Hair follicle dermal papilla cell (primary cell): ENCODE results near the gene SEC14L3. TPM values are rescaled to one million over a fixed set of nuclear protein-coding genes. Genes with fewer than 3 reads are reported as not detected.

Experiments used
- small RNA-seq: library from RNA; depleted of rRNA; stranded (forward); fragments of <200 nt; gene quantifications from one replicate; pipeline ENCODE3, GENCODE V24; 2012
- total RNA-seq: library from RNA; depleted of rRNA; stranded (reverse); fragments of >200 nt; gene quantifications from 2 replicates; pipeline ENCODE4 v1.2.3, GENCODE V29; 2012

SEC14L3 gene
- not detected in 2 replicates for total RNA-seq

DNA sequence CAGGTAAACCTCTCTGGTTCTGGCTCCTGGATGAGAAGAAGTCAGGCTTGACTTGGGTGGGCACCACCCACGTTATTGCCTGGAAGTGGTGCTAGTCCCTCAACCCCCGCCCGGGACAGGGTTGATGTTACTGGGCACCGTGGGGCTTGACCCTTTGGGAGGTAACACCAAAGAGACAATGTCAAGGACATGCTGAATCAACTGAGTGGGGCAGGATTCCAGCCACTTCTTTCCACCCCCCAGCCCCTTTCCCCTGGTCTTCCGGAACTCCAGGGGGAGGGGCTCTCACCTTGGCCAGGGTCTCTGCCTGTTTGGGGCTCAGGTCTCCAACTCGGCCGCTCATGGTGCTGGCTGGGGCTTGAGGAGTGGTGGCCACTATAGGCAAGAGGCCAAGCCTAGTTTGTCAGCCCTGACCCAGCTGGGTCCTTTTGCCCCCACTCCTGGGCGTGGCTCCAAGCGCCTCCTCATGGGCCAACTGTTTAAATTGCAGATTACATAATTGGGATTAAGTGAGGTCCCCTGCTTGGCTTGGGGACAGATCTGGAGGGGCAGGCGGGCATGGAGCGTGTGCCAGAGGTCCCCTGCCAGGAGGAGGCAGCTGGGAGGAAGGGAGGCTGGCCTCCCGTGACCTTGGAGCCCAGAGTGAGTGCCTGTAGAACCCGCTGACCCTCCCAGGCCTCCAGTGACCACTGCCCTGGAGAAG is at the start of gene SEC14L3:
Gene SEC14L3, minus strand, starts transcription at position 402 of the 703 bp plus-strand sequence. Its CDS starts 59 bp downstream, at position 343.

DNA sequence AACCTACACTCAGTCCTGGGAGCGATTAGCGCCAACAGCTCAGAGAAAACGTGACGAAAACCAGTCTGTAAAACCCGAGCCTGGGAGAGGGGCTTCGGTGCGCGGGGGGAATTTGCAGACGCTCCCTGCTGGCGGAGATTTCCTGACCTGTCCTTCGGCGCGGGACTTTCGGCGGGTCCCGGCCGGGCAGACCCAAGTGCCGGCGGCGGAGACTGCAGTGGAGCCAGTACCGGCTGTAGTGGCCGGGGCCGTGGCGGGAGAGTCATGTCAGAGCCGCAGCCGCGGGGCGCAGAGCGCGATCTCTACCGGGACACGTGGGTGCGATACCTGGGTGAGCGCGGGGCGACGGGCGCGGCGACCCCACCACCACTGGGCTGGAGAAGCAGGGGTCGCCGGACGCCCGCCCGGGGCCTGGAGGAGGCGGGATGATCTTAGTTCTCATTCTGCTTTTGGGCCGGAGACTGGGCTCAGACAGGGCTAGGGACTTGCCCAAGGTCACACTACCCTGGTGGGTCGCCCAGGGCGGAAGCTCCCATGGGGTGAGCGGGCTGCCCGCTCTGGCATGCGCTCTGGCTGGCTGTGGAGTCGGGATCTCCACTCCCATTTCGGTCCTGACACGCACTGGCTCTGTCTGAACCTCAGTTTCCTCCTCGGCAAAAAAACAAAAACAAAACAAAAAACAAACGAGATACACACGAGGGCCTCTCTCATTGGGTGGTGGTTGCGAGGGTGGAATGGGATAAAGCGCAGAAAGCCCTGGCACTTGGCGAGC is 46.0 kb downstream of the SEC14L3 start, which contains the start of gene MTFP1:
Gene MTFP1, plus strand, starts transcription at position 153 of the 772 bp plus-strand sequence. Its CDS starts 112 bp downstream, at position 265.

Small RNA genes within 50 kb of the gene (small RNA-seq; reads per million reads assigned to genes)
- gene AC004832.3 (not detected), gene RNU6-564P (not detected)

Other genes starting within 250 kb of the SEC14L3 start
- 2.6 and 3.0 TPM in 2 replicates for gene LIF, start 225.3 kb downstream of the SEC14L3 start, total RNA-seq
- not detected in 2 replicates for gene OSM, start 205.2 kb downstream of the SEC14L3 start, total RNA-seq
- 6.5 and 11.2 TPM in 2 replicates for gene CASTOR1, start 182.5 kb downstream of the SEC14L3 start, total RNA-seq
- 31.5 and 36.8 TPM in 2 replicates for gene TBC1D10A, start 145.1 kb downstream of the SEC14L3 start, total RNA-seq
- gene SF3A1, start 115.1 kb downstream of the SEC14L3 start, total RNA-seq: 41.7 and 63.0 TPM in 2 replicates
- gene CCDC157, start 115.0 kb downstream of the SEC14L3 start, total RNA-seq: 2.3 and 4.1 TPM in 2 replicates
- 18.0 and 22.7 TPM in 2 replicates for gene RNF215, start 84.6 kb downstream of the SEC14L3 start, total RNA-seq
- gene SEC14L2, start 75.0 kb downstream of the SEC14L3 start, total RNA-seq: 15.1 and 16.4 TPM in 2 replicates
- gene MTFP1, start 46.2 kb downstream of the SEC14L3 start, total RNA-seq: 4.1 and 5.0 TPM in 2 replicates
- 0.12 and 0.16 TPM in 2 replicates for gene SEC14L4, start 33.7 kb upstream of the SEC14L3 start, total RNA-seq
- gene SEC14L6, start 74.7 kb upstream of the SEC14L3 start, total RNA-seq: not detected in 2 replicates
- gene GAL3ST1, start 102.6 kb upstream of the SEC14L3 start, total RNA-seq: not detected in 2 replicates
- gene PES1, start 119.9 kb upstream of the SEC14L3 start, total RNA-seq: 63.1 and 65.1 TPM in 2 replicates
- 9.9 and 21.4 TPM in 2 replicates for gene TCN2, start 135.2 kb upstream of the SEC14L3 start, total RNA-seq
- 10.2 and 14.0 TPM in 2 replicates for gene SLC35E4, start 163.8 kb upstream of the SEC14L3 start, total RNA-seq
- gene DUSP18, start 195.9 kb upstream of the SEC14L3 start, total RNA-seq: 11.5 and 14.0 TPM in 2 replicates
- gene OSBP2, start 222.9 kb upstream of the SEC14L3 start, total RNA-seq: 2.9 and 3.9 TPM in 2 replicates